Hepatocyte (in vitro differentiated cells): Measurements from ENCODE around the gene CNTNAP2.

Experiments used
- CTCF ChIP-seq: fragments of 200-600 bp; sonication (generic); IDR thresholded peaks from 2 replicates; pipeline ENCODE4 v1.5.1; 2016; ENCODE audit warnings: antibody characterized with exemption, mild to moderate bottlenecking; ENCODE audit not compliant: poor library complexity
- EZH2phosphoT487 ChIP-seq: fragments of 200-600 bp; sonication (generic); IDR thresholded peaks from one replicate; pipeline ENCODE4 v1.6.1; 2018; ENCODE audit warnings: antibody characterized with exemption, mild to moderate bottlenecking, low read depth, moderate library complexity; ENCODE audit not compliant: unreplicated experiment, severe bottlenecking

DNA sequence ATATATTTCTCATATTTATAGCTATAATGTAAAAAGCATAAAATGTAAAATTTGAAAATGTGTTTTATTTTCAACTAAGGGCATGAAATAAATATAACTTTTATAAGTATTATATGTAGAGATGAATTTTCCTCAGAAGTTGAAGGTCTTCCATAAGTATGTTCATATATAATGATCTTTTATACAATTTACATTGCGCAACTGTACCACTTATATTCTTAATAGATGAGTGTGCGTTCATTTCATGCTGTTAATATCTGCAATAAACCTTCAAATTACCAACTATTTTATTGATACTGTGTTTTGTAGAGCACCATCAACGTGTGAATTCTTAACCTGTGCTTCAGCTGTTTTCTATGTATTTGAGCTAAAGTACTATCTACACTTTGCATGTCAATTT lies 285.3 kb downstream of the CNTNAP2 start:
- TF ChIP-seq CTCF (no peak), EZH2phosphoT487 (no peak)
